Adrenal gland (tissue), 12 donors: ENCODE measurements around the gene DNAJB8. TPM values are rescaled to one million over a fixed set of nuclear protein-coding genes. Genes with fewer than 3 reads are reported as not detected.

Experiments
- DNase-seq, 7 donors: peaks; one replicate each; pipeline ENCODE4 v3.0.0-alpha.2; 2019 to 2020
- H3K27ac ChIP-seq, 5 donors: fragments of 200-600 bp; sonication (generic) in 4 of 5; 1 replicate in 3 of 5; 2 replicates in 2 of 5; pipeline versions ENCODE4 v1.5.1 to v1.8.0; 2016 to 2020; ENCODE audit warnings: mild to moderate bottlenecking in 1 of 5
- H3K27me3 ChIP-seq: fragments of 200-600 bp; 2 replicates; pipeline ENCODE4 v1.8.0; 2021
- H3K36me3 ChIP-seq, 2 donors: fragments of 200-600 bp; replicated peaks in 1 of 2; 1 replicate in 1 of 2; 2 replicates in 1 of 2; pipeline versions ENCODE4 v1.5.1 to v1.8.0; 2018 to 2022
- H3K4me1 ChIP-seq, 2 donors: fragments of 200-600 bp; replicated peaks in 1 of 2; 1 replicate in 1 of 2; 2 replicates in 1 of 2; pipeline versions ENCODE4 v1.5.1 to v1.8.0; 2018 to 2021
- H3K4me3 ChIP-seq, 4 donors: fragments of 200-600 bp; sonication (generic) in 3 of 4; one replicate each; pipeline ENCODE4 v1.5.1; 2016 to 2018
- H3K9me3 ChIP-seq, 3 donors: fragments of 200-600 bp; sonication (generic) in 1 of 3; replicated peaks in 1 of 3; 1 replicate in 2 of 3; 2 replicates in 1 of 3; pipeline versions ENCODE4 v1.5.1 to v1.8.0; 2016 to 2021
- CTCF ChIP-seq, 6 experiments: fragments of 450-650 bp in 4 of 6; fragments of 200-600 bp in 2 of 6; sonication (generic) in 1 of 6; IDR thresholded peaks; 1 replicate in 5 of 6; 2 replicates in 1 of 6; pipeline versions ENCODE4 v1.5.1 to v1.8.0; 2016 to 2021; ENCODE audit warnings: antibody characterized with exemption in 6 of 6, mild to moderate bottlenecking in 2 of 6, moderate library complexity in 1 of 6
- POLR2A ChIP-seq, 2 donors: fragments of 450-650 bp; IDR thresholded peaks; one replicate each; pipeline ENCODE4 v1.6.1; 2017; ENCODE audit warnings: antibody characterized with exemption in 2 of 2, mild to moderate bottlenecking in 2 of 2, moderate library complexity in 1 of 2
- WGBS, 4 donors: extraction: QIAGEN DNeasy Blood & Tissue Kit in 2 of 4; methylation state at CpG; one replicate each; pipeline versions ENCODE4 v1.1.5 to v1.1.7; 2013 to 2017; 5-methylcytosine and 5-hydroxymethylcytosine counted together
- intact Hi-C, 2 donors: fragments of 100-400 bp; cut with DNase I; formaldehyde crosslinking; loops; one replicate each; pipeline versions ENCODE4 v1.14.1 to v1.15.0; 2022 to 2023
- polyA plus RNA-seq, 3 donors: library from polyadenylated mRNA; stranded (reverse); fragments of 200-250 nt in 2 of 3; fragments of 350-450 nt in 1 of 3; fragmentation: Illumina TruSeq in 1 of 3; extraction: RNeasy Lipid Tissue Mini Kit (QIAGEN cat#74804) in 1 of 3; gene quantifications; one replicate each; pipeline ENCODE4 v1.2.3, GENCODE V29; 2013 to 2014
- total RNA-seq, 9 donors: library from RNA; depleted of rRNA in 4 of 9; stranded (reverse); fragments of >200 nt in 4 of 9; fragments of 120-200 nt in 1 of 9; fragmentation: NEBNext Ultra II Directional in 1 of 9; extraction: Animal tissue kit (Norgen Biotek cat#: 25700) in 1 of 9; gene quantifications; one replicate each; pipeline versions ENCODE4 v1.1.0 to v1.2.4, GENCODE V29; 2013 to 2023
- donor health status: healthy with polysubstance abuse.
- donor health status: Bipolar disorder and iron deficiency.
- donor health status: DM: yes; HTN: yes; CAD: no.
- donor health status: DM: no; HTN: no; CAD: no.
- donor health status: DM: no; HTN: no; CAD: no.
- donor health status: DM: yes; HTN: yes; CAD: no.

DNAJB8 gene
- total and polyA plus RNA-seq, 12 donors: not detected

- no peaks in the 10 kb centered on the region for H3K9me3 ChIP-seq
- intact Hi-C loops: no loop called here
- TF ChIP-seq CTCF (IDR thresholded peaks at IDR 0.05) (no peak), POLR2A (IDR thresholded peaks at IDR 0.05) (no peak)
- H3K27me3 ChIP-seq: peaks cover 17% of the 10 kb centered on the region
- peaks cover 4 to 5% of the 10 kb centered on the region in 2 donors for H3K4me1 ChIP-seq
- H3K4me3 ChIP-seq: no peak overlapping the region
- no peak for DNase-seq
- no peak overlapping the region for H3K27ac ChIP-seq
- 30 to 80% (median 55%) methylated on average over 1 to 2 of the region's 2 CpGs for WGBS, 4 donors
- H3K36me3 ChIP-seq: no peaks in the 10 kb centered on the region
Measured at GRCh38 chr3:128433837-128434165, 32.9 kb downstream of the DNAJB8 start.

GRCh38 chr3:128432971-128433836 lies 33.5 kb downstream of the DNAJB8 start:
- Histone ChIP-seq H3K9me3 (no peaks in the 10 kb centered on the region), H3K27me3 (peaks cover 15% of the 10 kb centered on the region), H3K4me1 (peaks cover 4 to 5% of the 10 kb centered on the region in 2 donors), H3K27ac (no peak overlapping the region), H3K36me3 (no peaks in the 10 kb centered on the region), H3K4me3 (peak overlapping the region in 1 of 4 donors; percentile 26)
- DNase-seq: no peak
- no peak for TF ChIP-seq POLR2A (IDR thresholded peaks at IDR 0.05)
- no peak for TF ChIP-seq CTCF (IDR thresholded peaks at IDR 0.05)
- intact Hi-C loops: no loop called here
- WGBS, 4 donors: 12 to 80% (median 33%) methylated on average over 2 to 53 of the region's 53 CpGs

- Histone ChIP-seq H3K9me3 (no peaks in the 10 kb centered on the region), H3K4me1 (peaks cover 4 to 5% of the 10 kb centered on the region in 2 donors), H3K27me3 (peaks cover 15% of the 10 kb centered on the region), H3K27ac (no peak overlapping the region), H3K36me3 (no peaks in the 10 kb centered on the region), H3K4me3 (peak overlapping the region in 1 of 4 donors; percentile 26)
- intact Hi-C loops: no loop called here
- TF ChIP-seq CTCF (IDR thresholded peaks at IDR 0.05): no peak
- no peak for TF ChIP-seq POLR2A (IDR thresholded peaks at IDR 0.05)
- no peak for DNase-seq
- WGBS, 4 donors: 9 to 20% (median 14%) methylated on average over 25 to 42 of the region's 43 CpGs
Measured at GRCh38 chr3:128432301-128432970, 34.3 kb downstream of the DNAJB8 start.

GRCh38 chr3:128431803-128432300 lies 34.8 kb downstream of the DNAJB8 start:
- H3K9me3 ChIP-seq: no peaks in the 10 kb centered on the region
- H3K4me1 ChIP-seq: peaks cover 4 to 5% of the 10 kb centered on the region in 2 donors
- H3K36me3 ChIP-seq: no peaks in the 10 kb centered on the region
- no peak overlapping the region for H3K27ac ChIP-seq
- no peak for DNase-seq
- intact Hi-C loops: no loop called here
- no peak overlapping the region for H3K4me3 ChIP-seq
- H3K27me3 ChIP-seq: peaks cover 15% of the 10 kb centered on the region
- TF ChIP-seq POLR2A (IDR thresholded peaks at IDR 0.05) (no peak), CTCF (IDR thresholded peaks at IDR 0.05) (no peak)
- 65 to 69% (median 68%) methylated on average over 13 of the region's 13 CpGs for WGBS, 4 donors
